IMR-90 (cell line): ENCODE data around the gene GRIN1. TPM values are rescaled to one million over a fixed set of nuclear protein-coding genes. Genes with fewer than 3 reads are reported as not detected.

Experiments used
- ATAC-seq: fragments of 200-7000 bp; cut with Tn5 transposase; 2 replicates; pipeline ENCODE4 v1.9.1; 2020; ENCODE audit warnings: low read depth, mild to moderate bottlenecking, moderate library complexity
- BruUV-seq: library from RNA; stranded (reverse); fragments of 400-500 nt; replicated peaks from 2 replicates; lab custom pipeline; 2021; lab: Mats Ljungman, UMichigan
- CTCF ChIA-PET: fragments of 300-600 bp; formaldehyde crosslinking; extraction: SDS; loops from one replicate; lab custom pipeline; 2021; ENCODE audit warnings: antibody characterized with exemption; lab: Yijun Ruan, JAX
- POLR2A ChIA-PET: fragments of 300-600 bp; sonication (Branson Sonifier 250); formaldehyde crosslinking; loops from one replicate; lab custom pipeline; 2022; ENCODE audit warnings: antibody characterized with exemption; ENCODE audit not compliant: unreplicated experiment; lab: Charles Lee
- DNase-seq: peaks from one replicate; pipeline ENCODE4 v3.0.0; 2013
- H2AFZ ChIP-seq: replicated peaks from 2 replicates; pipeline ENCODE3; 2013; ENCODE audit warnings: low read length, mild to moderate bottlenecking; ENCODE audit not compliant: poor library complexity
- H2AK5ac ChIP-seq: 2 replicates; pipeline ENCODE4 v1.6.1; 2013; ENCODE audit warnings: low read depth, low read length, inconsistent platforms
- H2AK9ac ChIP-seq: replicated peaks from 2 replicates; pipeline ENCODE3; 2013; ENCODE audit warnings: mild to moderate bottlenecking, low read depth, low read length, moderate library complexity; ENCODE audit not compliant: poor library complexity
- H2BK120ac ChIP-seq: 2 replicates; pipeline ENCODE4 v1.6.1; 2013; ENCODE audit warnings: low read depth, low read length, inconsistent platforms
- H2BK15ac ChIP-seq: 3 replicates; pipeline ENCODE4 v1.6.1; 2013; ENCODE audit warnings: low read depth, low read length, inconsistent platforms
- H2BK20ac ChIP-seq: 2 replicates; pipeline ENCODE4 v1.6.1; 2013; ENCODE audit warnings: low read depth, mild to moderate bottlenecking, inconsistent platforms, low read length, moderate library complexity
- H2BK5ac ChIP-seq: 2 replicates; pipeline ENCODE4 v1.6.1; 2013; ENCODE audit warnings: mild to moderate bottlenecking, low read depth, low read length, inconsistent platforms; ENCODE audit not compliant: poor library complexity, severe bottlenecking
- H3K14ac ChIP-seq: replicated peaks from 2 replicates; pipeline ENCODE4 v1.6.1; 2013; ENCODE audit warnings: low read depth, low read length, inconsistent platforms
- H3K18ac ChIP-seq: 2 replicates; pipeline ENCODE4 v1.6.1; 2013; ENCODE audit warnings: low read depth, low read length, control low read depth
- H3K23ac ChIP-seq: 2 replicates; pipeline ENCODE4 v1.6.1; 2013; ENCODE audit warnings: low read depth, low read length, inconsistent platforms
- H3K27ac ChIP-seq: 2 replicates; pipeline ENCODE4 v1.5.1; 2013; ENCODE audit warnings: mild to moderate bottlenecking, control low read depth, low read length; ENCODE audit not compliant: insufficient read depth
- H3K27me3 ChIP-seq: 2 replicates; pipeline ENCODE4 v1.6.1; 2013; ENCODE audit warnings: low read length; ENCODE audit not compliant: control insufficient read depth, insufficient read depth
- H3K36me3 ChIP-seq: 2 replicates; pipeline ENCODE4 v1.6.1; 2013; ENCODE audit warnings: low read length, mixed read lengths; ENCODE audit not compliant: control insufficient read depth, insufficient read depth
- H3K4ac ChIP-seq: 2 replicates; pipeline ENCODE4 v1.6.1; 2013; ENCODE audit warnings: low read depth, low read length, inconsistent platforms
- H3K4me1 ChIP-seq: 2 replicates; pipeline ENCODE4 v1.6.1; 2013; ENCODE audit warnings: low read length, mixed read lengths; ENCODE audit not compliant: control insufficient read depth, insufficient read depth
- H3K4me2 ChIP-seq: 2 replicates; pipeline ENCODE4 v1.6.1; 2013; ENCODE audit warnings: low read depth, mild to moderate bottlenecking, control low read depth, low read length, moderate library complexity
- H3K4me3 ChIP-seq: 2 replicates; pipeline ENCODE4 v1.5.1; 2013; ENCODE audit warnings: low read depth, mild to moderate bottlenecking, control low read depth, low read length, moderate library complexity; ENCODE audit not compliant: insufficient read depth
- H3K56ac ChIP-seq: 2 replicates; pipeline ENCODE4 v1.6.1; 2013; ENCODE audit warnings: low read length, inconsistent platforms; ENCODE audit not compliant: insufficient read depth; ENCODE audit errors: extremely low read depth
- H3K79me1 ChIP-seq, 2 experiments: 2 replicates each; pipeline ENCODE4 v1.6.1; 2013; ENCODE audit warnings: low read length in 2 of 2, inconsistent platforms in 1 of 2, low read depth in 1 of 2
- H3K9ac ChIP-seq: 2 replicates; pipeline ENCODE4 v1.6.1; 2013; ENCODE audit warnings: low read depth, low read length, control low read depth
- H3K9me1 ChIP-seq: 2 replicates; pipeline ENCODE4 v1.6.1; 2013; ENCODE audit warnings: low read length, inconsistent platforms; ENCODE audit not compliant: insufficient read depth
- H3K9me3 ChIP-seq: 2 replicates; pipeline ENCODE4 v1.6.1; 2013; ENCODE audit warnings: low read length; ENCODE audit not compliant: control insufficient read depth, insufficient read depth
- H4K20me1 ChIP-seq: 2 replicates; pipeline ENCODE4 v1.6.1; 2013; ENCODE audit warnings: low read length, inconsistent platforms; ENCODE audit not compliant: insufficient read depth
- H4K5ac ChIP-seq: 2 replicates; pipeline ENCODE4 v1.6.1; 2013; ENCODE audit warnings: mild to moderate bottlenecking, low read depth, low read length, control low read depth
- H4K8ac ChIP-seq, 2 experiments: 2 replicates each; pipeline ENCODE4 v1.6.1; 2013; ENCODE audit warnings: low read depth in 2 of 2, low read length in 2 of 2, control low read depth in 1 of 2, inconsistent platforms in 1 of 2
- H4K91ac ChIP-seq: 2 replicates; pipeline ENCODE4 v1.6.1; 2013; ENCODE audit warnings: low read depth, low read length, inconsistent platforms; ENCODE audit not compliant: insufficient read depth
- MAFK ChIP-seq: IDR thresholded peaks from 2 replicates; pipeline ENCODE4 v1.6.1; 2012; ENCODE audit warnings: low read depth, low read length, improper control_type of control experiment
- NFE2L2 ChIP-seq: fragments of 150-350 bp; IDR thresholded peaks from 2 replicates; pipeline ENCODE4 v1.6.1; 2016; ENCODE audit warnings: low read depth, mild to moderate bottlenecking, low read length
- RCOR1 ChIP-seq: IDR thresholded peaks from 2 replicates; pipeline ENCODE4 v1.6.1; 2012; ENCODE audit warnings: mild to moderate bottlenecking, low read length, improper control_type of control experiment; ENCODE audit not compliant: insufficient replicate concordance
- USF2 ChIP-seq: fragments of 150-350 bp; IDR thresholded peaks from 2 replicates; pipeline ENCODE4 v1.6.1; 2017; ENCODE audit warnings: mild to moderate bottlenecking, antibody characterized with exemption, low read length, low read depth
- WGBS, 2 experiments: methylation state at CpG; one replicate each; pipeline versions ENCODE4 v1.1.5 to v1.1.7; 2013; ENCODE audit warnings: missing lambda C conversion rate in 2 of 2; ENCODE audit not compliant: insufficient read length in 1 of 2; ENCODE audit errors: extremely low coverage in 2 of 2; 5-methylcytosine and 5-hydroxymethylcytosine counted together
- dilution Hi-C: fragments of 300-500 bp; cut with HindIII; formaldehyde crosslinking; loops from one replicate; pipeline ENCODE4 v1.14.3; 2018; ENCODE audit warnings: low sequenced_read_pairs; ENCODE audit not compliant: unreplicated experiment
- in situ Hi-C: fragments of 300-500 bp; cut with MboI; formaldehyde crosslinking; loops from 3 replicates; pipeline ENCODE4 v1.14.3; 2019; ENCODE audit warnings: low sequenced_read_pairs, inconsistent platforms, mixed read lengths
- intact Hi-C: fragments of 100-400 bp; cut with micrococcal nuclease; formaldehyde crosslinking; loops from 2 replicates; pipeline ENCODE4 v1.10.0; 2022
- polyA plus RNA-seq, 3 experiments: library from polyadenylated mRNA; depleted of rRNA; stranded (reverse); fragments of >200 nt; gene quantifications; 2 replicates each; pipeline ENCODE4 v1.2.3, GENCODE V29; 2012; ENCODE audit warnings: low replicate concordance in 1 of 3
- total RNA-seq: library from RNA; depleted of rRNA; stranded (reverse); fragments of >200 nt; gene quantifications from 2 replicates; pipeline ENCODE4 v1.2.3, GENCODE V29; 2012

The GRIN1 gene
- total and polyA plus RNA-seq, 2 of the 4 experiments (the other 2 are of a cell fraction), result 0.09 TPM; not detected in 1

- BruUV-seq, result no TSS peak
- dilution Hi-C loops (no loop called here), in situ Hi-C loops (no loop called here), intact Hi-C loops (no loop called here)
- H3K36me3 ChIP-seq, result no peaks in the 10 kb centered on the region
- ChIA-PET CTCF (no interaction called here), POLR2A (no interaction called here)
- H3K9me3 ChIP-seq, result no peaks in the 10 kb centered on the region
- H2AK5ac ChIP-seq, result no peak overlapping the region
- H3K4me1 ChIP-seq, result no peaks in the 10 kb centered on the region
- H3K4ac ChIP-seq, result no peak overlapping the region
- H2BK120ac ChIP-seq, result no peak overlapping the region
- H2BK20ac ChIP-seq, result no peak overlapping the region
- no peaks in the 10 kb centered on the region for H4K20me1 ChIP-seq
- H4K5ac ChIP-seq, result no peak overlapping the region
- H4K8ac ChIP-seq, result no peak overlapping the region
- H3K27me3 ChIP-seq, result peaks cover 32% of the 10 kb centered on the region
- H3K27ac ChIP-seq, result no peak overlapping the region
- H3K9me1 ChIP-seq, result 0 out of 2 replicates have a peak, but pooled peaks cover 4% of the 10 kb centered on the region
- no peak overlapping the region for H3K14ac ChIP-seq
- H2AK9ac ChIP-seq, result no peak overlapping the region
- no peak overlapping the region for H3K9ac ChIP-seq
- H3K79me1 ChIP-seq, result no peaks in the 10 kb centered on the region
- TF ChIP-seq RCOR1, result no peak
- TF ChIP-seq MAFK, result no peak
- TF ChIP-seq USF2, result no peak
- TF ChIP-seq NFE2L2, result no peak
- no peak overlapping the region for H3K4me2 ChIP-seq
- no peak overlapping the region for H2BK5ac ChIP-seq
- no peak overlapping the region for H4K91ac ChIP-seq
- H3K4me3 ChIP-seq, result no peak overlapping the region
- H2AFZ ChIP-seq, result peak overlapping the region; percentile 14
- 63% methylated on average over 20 of the region's 49 CpGs; no CpG with 5 or more reads in 1 of the 2 experiments for WGBS, 2 experiments
- no peak overlapping the region for H3K56ac ChIP-seq
- DNase-seq (no peak), ATAC-seq (no peak)
- H3K18ac ChIP-seq, result no peak overlapping the region
- no peak overlapping the region for H2BK15ac ChIP-seq
- no peak overlapping the region for H3K23ac ChIP-seq
Measured at GRCh38 chr9:137145731-137146526, 7.0 kb downstream of the GRIN1 start.
